ENCODE measurements around the gene PLPP4.
"Not testable (repeated sequence)": the region's sequence is repeated elsewhere in the genome, so short reads cannot be mapped to it uniquely, and the experiment has no call there.

The PLPP4 gene

DNA sequence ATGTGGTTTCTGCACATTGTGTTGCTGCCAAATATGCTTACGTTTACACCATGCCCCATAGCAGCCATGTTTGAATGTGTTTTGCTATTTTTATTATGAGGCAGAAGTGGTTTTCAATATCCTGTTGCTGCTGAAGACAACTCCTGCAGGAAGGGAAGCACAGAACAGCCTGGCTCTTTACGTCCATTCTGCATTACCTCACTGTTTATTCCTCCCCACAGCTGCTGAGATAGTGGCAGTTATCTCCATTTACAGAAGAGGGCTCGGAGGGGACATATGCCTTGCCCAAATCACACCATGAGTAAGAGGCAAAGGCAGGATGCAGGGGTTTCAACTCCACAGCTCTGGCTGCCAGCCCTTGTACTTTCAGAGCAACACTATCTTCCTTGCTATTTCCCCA, 35.3 kb downstream of the PLPP4 start:
- DNase-seq, result no peak

DNA sequence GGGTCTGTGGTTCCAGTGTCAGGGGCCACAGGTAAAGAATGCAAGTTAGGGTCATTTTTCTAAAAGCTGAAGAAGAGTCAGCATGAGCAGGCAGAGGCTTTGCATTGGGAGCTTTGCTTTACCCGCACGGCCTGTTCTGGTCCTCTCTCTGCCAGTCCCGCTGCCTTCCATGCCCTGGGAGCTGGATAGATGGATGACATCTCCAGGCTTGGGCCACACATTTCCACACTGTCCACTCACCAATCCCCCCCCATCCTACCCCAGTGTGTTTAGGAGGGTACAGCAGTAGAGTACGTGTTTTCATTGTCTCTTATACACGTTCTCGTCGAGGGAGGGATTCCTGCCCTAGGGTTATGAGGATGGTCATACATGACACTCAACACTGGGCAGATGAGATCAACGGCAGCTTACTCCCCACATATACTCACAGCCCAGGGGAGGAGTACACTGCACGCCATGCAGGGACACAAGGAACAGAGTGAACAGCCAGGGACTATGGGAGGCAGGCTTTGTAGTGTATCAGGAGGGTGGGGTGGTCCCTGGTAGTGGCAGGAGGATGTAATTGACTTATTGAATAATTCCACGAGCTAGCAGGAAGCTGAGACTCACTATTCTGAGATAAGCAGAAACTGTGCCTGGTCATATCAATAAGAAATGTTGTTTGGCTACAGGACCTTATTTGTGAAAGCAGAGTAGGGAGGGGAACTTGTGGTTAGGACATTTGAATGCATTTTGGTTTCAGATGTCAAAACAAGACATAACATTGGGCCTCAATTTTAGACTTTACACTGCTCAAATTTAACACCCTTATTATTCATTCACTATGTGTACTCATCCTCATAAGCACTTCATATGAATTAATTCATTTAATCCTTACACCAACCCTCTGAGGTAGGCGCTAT, 36.6 kb downstream of the PLPP4 start:
- DNase-seq, result no peak

DNA sequence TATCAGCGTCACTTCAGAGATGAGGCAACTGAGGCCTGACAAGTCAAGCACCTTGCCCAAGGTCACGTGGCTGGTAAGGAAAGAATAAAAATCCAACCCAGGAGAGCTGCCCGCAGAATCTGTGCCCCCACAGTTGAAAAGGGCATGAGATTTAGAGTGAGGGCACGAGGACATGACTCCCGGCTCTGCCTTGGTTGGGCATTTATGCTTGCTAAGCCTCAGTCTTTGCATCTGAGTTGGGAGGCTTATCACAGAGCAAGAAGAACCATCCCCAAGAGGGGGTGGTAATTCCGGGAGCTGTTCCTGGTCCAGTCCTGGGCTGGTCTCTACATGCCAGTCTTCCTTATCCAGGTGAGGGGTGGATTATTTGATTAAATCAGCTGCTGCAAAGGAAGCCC, 37.3 kb downstream of the PLPP4 start:
- DNase-seq, result no peak

DNA sequence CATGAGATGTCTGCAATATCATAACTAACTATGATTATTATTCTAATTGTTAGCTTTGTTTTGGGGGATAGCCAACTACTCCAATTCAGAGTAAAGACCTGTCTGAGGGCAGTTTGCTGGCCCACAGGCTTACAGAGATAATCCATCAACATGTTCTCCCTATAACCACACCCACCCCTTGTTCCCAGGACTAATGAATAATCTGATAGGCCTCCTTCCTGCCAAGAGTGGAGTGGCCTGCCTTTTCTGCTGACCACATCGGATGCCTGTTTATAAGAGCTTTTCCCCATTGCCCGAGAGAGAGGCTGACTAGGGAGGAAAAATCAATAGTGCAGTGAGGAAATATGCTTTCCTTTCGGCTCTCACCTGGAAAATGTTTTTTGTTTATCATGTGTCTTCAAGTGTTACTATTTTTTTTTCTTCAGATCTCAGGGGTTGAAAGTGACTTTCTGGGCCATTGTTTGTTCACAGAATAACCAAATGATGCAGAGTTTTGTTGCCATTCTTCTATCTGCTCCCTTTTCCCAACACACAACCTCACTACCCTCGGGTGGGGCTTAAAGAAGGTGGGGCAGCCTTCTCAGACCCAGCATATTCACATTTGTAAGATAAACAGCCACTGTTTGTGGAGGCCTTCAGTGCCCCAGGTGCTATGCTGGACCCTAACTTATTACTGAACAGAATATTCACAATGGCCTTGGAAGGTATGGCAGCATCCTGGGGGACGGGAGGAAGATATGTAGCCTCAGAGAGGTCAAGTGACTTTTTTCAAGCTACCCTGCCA, 38.4 kb downstream of the PLPP4 start:
- DNase-seq, result peak in 1 of 3 experiments; percentile 9

DNA sequence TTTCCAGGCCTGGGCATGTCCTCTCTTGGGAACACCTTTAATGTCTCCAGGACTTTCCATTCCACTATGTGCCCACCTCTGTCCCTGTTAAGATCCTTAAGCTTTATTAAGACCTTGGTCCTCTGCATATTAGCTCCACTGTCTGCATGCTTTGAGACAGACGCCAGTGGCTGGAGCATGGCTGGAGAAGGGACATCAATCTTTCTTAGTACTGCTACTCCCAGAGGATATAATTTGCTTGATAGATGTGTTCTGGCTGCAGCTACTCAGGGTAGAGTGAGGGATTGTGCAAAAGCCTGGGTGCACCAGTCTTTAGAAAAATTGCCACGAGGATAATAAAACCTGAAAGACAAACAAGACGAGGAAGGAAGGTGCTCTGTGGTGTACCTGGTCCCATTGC, 42.9 kb downstream of the PLPP4 start:
- no peak for DNase-seq

DNA sequence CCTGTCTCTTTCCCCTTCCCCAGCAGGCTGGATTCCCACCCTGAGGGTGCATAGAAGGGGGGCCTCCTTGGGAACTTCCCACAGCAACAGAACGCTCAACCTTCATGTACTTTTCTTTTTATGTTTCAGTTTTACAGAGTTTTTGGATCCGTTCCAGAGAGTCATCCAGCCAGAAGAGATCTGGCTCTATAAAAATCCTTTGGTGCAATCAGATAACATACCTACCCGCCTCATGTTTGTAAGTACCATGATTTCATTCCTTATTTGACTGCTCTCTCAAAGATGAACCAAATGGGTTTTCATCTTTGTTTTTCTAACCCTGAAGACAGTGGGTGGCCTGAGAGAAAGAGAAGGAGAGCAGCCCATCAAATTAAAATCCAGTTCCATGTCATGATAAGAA, 46.7 kb downstream of the PLPP4 start:
- DNase-seq, result no peak

DNA sequence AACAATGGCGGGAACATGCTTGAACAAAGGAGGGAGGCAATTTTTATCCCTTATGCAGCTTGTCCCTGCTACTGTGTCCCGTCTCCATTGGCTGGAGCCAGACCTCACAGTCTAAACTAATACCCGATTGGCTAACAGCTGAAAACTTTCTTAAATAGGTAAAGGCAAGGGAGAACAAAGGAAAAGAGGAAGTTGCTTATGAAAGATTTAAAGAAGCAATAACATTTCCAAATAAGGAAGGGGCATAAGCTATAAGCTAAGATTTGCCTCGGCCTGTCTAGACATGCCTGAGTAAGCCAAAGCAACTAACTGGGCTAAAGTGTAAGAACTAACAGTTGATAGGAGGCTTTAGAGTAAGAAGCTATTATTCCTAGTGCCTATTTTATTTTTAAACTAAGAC, 47.2 kb downstream of the PLPP4 start:
- not testable (repeated sequence) for DNase-seq

DNA sequence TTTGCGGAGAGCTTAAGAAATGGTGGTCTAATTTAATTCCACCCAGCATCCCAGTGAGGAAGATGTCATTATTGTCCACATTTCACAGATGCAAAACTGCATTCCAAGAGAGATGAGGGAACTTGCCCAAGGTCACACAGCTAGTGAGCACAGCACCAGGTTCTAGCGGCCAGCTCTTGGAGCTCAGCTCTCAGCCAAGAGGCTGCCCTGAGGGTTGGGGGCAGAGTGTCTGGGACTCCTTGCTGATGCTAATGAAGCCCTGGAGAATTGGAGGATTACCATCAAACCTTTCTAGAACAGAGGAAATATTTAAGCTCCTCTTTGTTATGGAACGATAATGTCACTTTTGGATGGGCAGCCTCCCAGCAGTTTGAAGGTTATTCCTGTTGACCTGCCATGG, 48.0 kb downstream of the PLPP4 start:
- no peak for DNase-seq

DNA sequence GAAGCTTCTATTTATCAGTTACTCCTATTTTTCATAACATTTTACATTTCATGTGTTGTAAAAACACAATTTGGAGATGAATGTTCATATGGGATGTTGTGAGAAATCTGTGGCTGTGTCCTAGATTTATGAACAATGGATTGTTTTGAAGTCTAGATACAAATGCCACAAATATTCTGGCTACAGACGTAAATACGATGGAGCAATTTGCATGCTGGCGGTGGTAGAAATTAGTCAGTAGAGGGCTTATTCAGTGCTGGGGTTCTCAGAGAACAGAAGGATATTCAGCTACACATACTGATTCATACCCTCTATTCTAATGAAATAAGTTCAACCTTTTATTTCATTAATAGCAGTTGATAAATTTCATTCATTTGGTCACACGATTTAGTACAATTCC, 48.8 kb downstream of the PLPP4 start:
- no peak for DNase-seq

DNA sequence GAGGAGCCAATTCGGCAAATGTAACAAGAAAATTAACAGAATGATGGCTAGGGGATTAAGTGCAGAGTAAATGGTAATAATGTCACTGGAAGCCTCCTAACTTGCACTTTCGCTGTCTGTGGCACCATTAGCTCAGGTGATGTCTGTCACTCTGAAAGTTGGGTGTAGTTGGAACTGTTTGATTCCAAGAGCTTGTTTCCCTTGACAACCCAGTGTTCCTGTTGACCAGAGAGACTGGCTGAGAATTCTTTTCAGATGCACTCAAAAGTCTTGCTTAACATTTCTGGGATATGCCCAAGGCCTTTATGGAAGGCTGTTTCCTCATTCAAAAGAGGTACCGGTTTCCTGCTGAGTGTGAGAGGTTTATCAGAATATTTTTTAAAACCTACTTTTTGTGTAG, 49.6 kb downstream of the PLPP4 start:
- no peak for DNase-seq

DNA sequence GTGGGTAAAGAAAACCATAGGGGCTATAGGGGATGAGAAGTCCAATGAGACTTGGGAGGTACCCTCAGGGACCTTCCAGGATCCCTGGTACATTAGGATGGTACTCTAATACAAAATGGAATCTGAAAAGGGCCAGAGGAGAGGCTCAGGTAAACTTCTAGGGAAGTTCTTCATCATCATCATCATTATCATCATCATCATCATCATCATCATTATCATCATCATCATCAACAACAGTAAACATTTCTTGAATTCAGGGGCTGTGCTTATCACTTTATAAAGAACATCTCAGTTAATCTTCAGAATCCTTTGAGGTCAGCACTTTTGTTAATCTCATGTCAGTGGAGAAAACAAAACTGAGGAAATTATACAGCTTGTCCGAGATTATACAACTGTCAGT, 50.1 kb downstream of the PLPP4 start:
- DNase-seq, result no peak

DNA sequence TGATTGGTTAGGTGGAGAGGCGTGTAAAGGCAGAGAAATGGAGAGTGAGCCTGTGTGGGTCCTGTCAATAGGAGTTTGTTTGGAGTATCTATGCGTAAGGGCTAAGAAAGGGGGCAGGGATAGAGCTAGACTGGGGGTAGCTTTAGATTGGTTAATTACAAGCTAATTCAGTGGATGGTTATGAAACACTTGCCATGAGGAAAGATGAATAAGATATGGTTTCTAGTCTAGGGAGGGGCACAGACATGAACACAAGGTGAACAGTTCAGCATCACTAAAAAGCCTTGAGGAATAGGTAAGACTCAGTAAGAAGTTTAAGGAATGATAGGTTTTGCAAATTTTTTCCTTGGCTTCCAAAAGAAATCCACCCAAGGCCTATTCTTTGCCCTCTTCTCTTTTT, 50.6 kb downstream of the PLPP4 start:
- DNase-seq, result no peak

DNA sequence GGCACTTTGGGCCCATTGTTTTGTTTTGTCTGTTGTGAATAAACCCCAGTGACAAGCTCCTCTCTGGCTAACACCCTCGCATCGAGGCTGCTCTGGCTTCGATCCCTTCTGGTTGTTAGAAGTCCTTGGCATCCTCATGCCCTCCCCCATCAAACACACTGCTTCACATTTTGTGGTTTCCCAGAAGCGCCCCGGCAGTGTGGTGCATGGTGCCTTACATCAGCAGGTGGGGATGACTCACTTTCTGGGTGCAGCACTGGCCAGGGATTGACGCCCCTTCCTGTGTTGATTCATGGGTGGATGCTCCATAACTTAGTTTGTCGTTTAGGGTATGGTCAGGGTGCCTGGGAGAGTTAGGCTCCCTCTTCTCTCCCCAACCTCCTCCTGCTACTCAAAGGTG, 51.4 kb downstream of the PLPP4 start:
- no peak for DNase-seq

DNA sequence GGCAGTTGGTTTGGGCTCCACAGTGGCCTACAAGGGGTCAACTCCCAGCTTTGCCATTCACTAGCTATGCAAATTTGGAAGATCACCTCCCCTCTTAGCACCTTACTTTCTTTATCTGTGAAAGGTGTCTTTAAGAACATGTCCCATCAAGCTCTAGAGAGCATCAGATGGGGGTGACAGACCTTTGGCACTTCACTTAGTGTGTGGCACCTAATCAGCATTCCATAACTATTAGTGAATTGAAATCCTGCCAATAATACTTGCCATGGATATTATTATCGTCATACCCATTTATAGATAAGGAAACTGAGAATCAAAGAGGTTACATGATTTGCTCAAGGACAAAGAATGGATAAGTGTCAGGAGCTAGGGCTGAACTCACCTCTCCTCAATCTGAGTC, 51.9 kb downstream of the PLPP4 start:
- DNase-seq, result no peak

DNA sequence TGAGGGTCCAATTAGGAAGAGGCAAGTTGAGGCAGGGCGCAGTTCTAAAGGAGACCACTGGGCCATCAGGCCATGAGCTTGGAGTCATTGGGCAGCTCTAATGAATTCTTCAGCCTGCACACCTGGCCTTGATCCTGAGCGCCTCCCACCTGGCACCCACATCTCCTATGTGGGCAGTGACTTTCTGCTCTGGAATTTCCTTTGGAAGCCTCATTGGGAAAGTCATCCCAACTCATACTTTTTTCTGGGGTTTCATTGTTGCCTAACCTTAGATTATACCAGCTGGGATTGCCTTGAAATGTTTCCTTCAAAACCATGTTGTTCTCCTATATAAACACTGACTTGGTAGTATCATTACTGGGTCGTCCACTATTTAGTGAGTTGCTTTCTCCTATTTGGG, 54.1 kb downstream of the PLPP4 start:
- no peak for DNase-seq

DNA sequence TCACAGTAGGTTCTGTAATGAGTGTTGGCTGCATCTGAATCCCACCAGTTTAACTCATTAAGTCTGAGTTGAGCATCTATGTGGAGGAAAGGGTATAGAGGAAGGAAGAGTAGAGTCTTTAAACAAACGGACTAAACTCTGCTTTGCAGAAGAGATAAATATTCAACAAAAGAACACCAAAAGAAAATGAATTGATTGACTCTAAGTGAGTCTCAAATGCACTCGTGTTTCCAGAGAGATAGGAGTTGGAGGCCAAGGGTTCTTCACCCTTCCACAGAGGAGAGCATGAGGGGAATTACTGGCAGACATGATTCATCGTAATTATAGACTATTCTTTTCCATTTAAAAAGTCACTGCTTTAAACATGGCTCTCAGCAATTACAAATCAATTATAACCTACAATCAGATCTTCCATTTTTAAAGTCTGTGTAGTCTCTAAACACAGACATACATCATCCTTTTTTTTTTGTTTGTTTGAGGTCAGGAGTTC, 56.3 kb downstream of the PLPP4 start:
- peak in 1 of 3 experiments; percentile 25 for DNase-seq

DNA sequence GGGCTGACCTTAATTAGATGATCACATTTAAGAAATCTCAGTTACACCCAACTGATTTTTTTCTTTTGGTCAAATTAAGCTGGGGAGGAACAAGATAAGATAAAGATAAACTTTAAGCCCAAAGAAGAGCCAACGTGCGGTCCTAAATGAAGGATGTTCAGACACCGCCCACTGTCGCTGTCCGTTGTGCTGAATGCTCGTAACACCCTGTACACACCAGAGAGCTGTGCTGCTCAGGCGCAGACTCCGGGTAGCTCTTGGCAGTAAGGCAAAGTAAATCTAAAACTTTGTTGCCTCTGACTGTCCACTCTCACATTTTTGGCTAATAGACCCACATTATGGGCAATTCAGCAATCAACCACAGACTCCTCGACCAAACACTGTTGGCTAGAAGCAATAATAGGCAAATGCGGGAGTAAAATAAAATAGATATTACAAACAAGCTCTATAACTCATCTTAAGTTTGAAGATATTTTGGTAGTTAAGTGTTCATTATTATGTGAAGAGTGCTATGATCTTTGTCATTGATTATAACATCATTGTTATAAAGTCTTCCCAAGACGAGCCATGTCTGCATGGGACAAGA, 57.1 kb downstream of the PLPP4 start:
- DNase-seq, result no peak

DNA sequence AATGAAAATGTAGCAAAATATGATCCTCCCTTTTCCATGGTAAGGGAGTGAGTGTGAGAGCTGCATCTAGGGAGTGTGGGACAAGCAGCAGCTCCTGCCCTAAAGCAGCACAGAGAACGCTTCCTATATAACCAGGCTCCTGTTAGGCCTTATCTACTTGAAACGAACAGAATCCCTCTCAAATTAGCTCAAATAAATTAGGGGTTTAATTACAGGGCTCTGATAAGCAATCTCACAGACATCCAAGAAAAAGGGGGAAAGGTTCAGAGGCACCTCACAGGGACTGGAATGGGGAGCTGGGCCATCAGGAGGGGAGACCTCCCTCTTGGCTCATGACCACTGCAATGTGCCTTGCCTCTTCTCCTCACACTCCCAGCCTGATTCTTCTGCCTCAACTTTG, 57.9 kb downstream of the PLPP4 start:
- DNase-seq, result no peak

DNA sequence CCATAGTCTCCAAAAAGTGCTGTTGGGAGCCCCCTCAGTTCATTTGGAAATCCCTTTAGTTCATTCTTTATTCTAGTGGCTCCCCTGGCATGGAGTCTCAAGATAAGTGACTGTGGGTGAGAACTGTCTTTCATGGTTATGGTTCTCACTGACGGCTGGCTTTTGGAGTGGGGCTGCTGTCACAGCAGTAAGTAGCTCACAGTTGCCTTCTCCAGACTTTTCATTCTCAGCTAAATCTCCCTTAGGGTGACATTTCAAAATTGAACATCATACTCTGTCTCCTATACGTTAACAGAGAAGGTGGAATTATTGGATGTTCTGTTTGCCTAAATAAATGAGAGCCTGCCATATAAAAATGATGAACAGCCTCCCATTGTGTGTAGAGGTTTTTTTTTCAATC, 58.7 kb downstream of the PLPP4 start:
- DNase-seq, result peak in 1 of 3 experiments; percentile 3

DNA sequence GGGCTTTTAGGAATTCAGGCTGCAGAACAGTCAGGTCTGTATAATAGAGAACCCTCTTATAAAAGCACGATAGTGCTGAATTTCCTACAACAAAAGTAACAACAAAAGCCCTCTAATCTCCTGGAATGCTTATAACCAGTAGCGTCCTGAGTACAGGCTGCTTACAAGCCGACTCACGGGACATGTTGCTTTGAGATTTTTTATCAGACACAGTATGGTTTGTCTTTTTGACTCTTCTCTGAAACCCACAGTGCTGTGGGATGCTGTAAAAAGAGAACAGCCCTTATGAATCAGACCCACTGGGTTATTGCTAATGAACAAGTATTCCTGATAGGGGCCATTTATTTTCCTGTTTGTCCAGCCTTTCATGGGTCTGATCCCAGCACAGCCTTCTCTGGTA, 59.4 kb downstream of the PLPP4 start:
- DNase-seq, result no peak

DNA sequence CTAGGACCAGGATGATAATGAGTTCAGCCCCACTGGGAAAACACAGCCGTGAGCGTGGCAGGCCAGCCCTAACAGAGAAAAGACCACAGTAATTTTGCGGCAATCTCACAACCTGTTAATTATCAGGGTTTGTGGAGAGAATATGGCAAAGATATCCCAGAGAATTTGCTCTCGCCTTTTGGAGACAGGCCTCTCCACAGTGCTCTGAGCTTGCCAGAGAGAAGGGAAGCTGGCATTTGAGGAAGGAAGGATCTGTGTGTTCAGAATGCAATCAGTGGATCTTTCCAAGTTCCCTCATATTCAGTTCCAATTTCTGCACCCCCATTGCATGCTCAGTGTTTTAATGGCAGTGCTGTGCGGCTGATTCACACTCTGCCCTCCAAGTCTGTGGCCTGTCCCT, 60.2 kb downstream of the PLPP4 start:
- DNase-seq, result no peak

DNA sequence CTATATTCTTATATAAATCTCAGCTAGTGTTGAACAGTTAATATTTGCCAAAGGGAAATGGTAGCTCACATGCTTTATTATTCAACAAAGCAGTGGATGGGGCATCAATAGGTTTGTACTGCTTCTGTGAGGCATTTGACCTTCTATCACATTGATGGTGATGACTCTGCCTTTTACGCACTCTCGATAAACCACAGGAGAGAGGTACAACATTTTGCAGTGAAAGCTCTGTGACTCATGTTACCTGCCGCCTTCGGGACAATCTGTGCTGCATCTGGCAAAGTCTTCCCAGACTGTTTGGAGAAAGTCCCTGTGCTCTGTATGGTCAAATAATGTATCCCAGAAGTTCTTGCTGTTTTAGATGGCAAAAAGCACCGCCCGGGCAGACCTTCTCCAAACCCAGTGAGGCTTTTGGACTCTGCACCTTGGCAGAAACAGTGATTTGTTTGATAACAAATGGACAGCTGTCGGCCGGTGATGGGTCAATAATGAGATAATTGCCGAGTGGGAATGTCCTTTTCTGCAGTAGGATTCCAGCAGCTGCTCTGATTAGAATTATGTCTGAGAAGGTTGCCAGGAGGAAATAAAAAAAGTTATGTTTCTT, 61.0 kb downstream of the PLPP4 start:
- peak in 1 of 3 experiments; percentile 1 for DNase-seq

DNA sequence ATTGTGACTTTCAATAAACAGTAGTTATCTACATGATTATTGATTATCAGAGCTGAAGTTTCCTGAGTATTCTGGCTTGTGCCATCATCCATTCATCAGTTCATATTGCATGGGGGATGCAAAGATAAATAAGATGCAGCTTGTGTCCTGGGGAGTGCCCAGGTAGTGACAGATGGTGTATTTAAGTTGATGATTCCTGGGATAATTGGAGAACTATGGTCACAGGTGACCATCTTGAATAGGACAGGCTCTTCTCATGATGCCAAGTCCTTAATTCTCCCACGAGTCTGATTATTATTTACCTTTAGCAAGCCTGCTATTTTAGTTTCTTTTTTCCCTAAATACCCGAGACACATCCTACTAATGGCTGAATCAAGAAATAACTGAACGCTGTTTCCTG, 64.9 kb downstream of the PLPP4 start:
- no peak for DNase-seq
